Subcutaneous adipose tissue (tissue), 4 donors: ENCODE measurements around the gene PWWP2B. TPM values are rescaled to one million over a fixed set of nuclear protein-coding genes. Genes with fewer than 3 reads are reported as not detected.

ENCODE experiments used
- CTCF ChIP-seq: fragments of 450-650 bp; IDR thresholded peaks from one replicate; pipeline ENCODE4 v1.5.1; 2016; ENCODE audit warnings: low read depth, mild to moderate bottlenecking, control low read depth, antibody characterized with exemption, moderate library complexity
- total RNA-seq, 4 donors: library from RNA; depleted of rRNA; stranded (reverse); fragments of >200 nt; gene quantifications; one replicate each; pipeline ENCODE4 v1.1.0, GENCODE V29; 2016

The PWWP2B gene
- total RNA-seq, 4 donors from 2014 or later = 9.0 to 24.9 (median 9.6) TPM

DNA sequence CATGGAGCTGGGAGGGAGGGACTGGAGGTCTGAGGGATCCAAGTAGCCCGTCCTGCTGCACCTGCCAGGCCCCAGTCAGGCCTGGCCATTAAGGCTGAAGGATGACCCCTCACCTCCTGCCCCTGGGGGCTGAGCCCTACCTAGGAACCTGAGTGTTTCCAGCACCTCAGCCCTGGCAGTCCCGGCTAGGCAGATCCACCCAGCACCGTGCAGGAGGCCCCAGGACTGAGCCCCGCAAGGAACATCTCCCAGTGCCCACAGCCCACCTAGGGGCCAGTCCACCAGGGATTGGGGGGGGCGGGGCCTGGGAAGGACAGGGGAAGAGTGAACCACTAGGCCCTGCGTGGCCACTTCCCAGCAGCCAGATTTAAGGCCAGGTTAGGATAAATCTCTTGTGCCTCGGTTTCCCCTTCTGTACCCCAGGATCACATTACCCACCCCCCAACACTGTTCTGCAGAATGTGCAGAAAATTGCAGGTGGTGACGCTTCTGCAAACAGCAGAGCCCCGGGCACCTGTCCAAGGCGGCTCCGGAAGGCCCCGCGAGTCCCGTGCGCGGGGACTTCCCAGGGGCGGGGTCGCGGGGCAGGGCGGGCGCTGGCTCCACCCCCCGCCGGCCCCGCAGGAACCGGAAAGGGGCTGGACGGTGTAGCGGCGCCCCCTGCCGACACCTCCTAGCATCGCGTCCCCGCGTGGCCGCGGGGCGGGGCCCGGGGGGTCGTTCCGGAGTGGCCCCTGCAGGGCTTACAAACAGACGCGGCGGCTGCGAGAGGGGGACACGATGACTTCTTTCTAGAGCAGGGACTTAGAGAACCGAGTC lies 55.9 kb downstream of the PWWP2B start:
- TF ChIP-seq CTCF = no peak

GRCh38 chr10:132453470-132453861 lies 56.5 kb downstream of the PWWP2B start:
- TF ChIP-seq CTCF = no peak

GRCh38 chr10:132454296-132455198 lies 57.5 kb downstream of the PWWP2B start:
- TF ChIP-seq CTCF = no peak

DNA sequence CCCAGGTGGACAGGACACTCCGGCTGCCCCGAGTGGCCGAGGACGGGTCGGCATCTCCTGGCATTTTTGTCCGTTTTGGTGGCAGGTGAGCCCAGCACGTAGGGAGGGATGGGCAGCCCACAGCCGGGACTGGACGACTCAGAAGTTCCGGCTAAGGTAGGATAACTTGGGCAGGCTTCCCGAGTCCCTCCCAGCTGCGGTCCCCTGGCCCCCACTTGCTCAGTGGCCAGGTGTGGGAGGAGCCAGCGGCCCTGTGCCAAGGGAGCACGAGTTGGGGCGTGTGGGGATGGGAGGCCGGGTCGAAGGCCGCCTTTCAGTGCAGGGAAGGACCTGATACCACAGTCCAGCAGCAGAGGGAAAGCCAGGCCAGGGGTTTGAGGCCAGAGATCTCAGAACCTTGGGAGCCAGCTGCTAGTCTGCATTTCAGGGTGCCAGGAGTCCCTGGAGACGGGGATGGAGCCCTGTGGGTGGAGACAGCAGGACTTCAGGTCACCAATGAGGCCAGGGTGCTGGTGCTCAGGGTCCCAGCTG lies 58.5 kb downstream of the PWWP2B start:
- no peak for TF ChIP-seq CTCF

GRCh38 chr10:132455986-132456847 lies 59.2 kb downstream of the PWWP2B start:
- TF ChIP-seq CTCF = no peak

- TF ChIP-seq CTCF = no peak
Observed at GRCh38 chr10:132456881-132457280, 59.9 kb downstream of the PWWP2B start.
